AG09309 (cell line): Measurements from ENCODE around the gene GOSR1.

Experiments
- DNase-seq: peaks from one replicate; pipeline ENCODE4 v3.0.0-alpha.2; 2010; ENCODE audit warnings: low read depth
- H3K4me3 ChIP-seq: 2 replicates; pipeline ENCODE4 v1.5.1; 2011; ENCODE audit warnings: mild to moderate bottlenecking, low read depth, low read length, moderate library complexity; ENCODE audit not compliant: control insufficient read depth
- TF ChIP-seq, protein P1 (sequence below): IDR thresholded peaks from 2 replicates; pipeline ENCODE4 v1.5.1; 2011; ENCODE audit warnings: mild to moderate bottlenecking, low read depth, low read length, inconsistent platforms; ENCODE audit not compliant: insufficient read depth, control insufficient read depth; ENCODE audit errors: missing control alignments

GOSR1 gene

DNA sequence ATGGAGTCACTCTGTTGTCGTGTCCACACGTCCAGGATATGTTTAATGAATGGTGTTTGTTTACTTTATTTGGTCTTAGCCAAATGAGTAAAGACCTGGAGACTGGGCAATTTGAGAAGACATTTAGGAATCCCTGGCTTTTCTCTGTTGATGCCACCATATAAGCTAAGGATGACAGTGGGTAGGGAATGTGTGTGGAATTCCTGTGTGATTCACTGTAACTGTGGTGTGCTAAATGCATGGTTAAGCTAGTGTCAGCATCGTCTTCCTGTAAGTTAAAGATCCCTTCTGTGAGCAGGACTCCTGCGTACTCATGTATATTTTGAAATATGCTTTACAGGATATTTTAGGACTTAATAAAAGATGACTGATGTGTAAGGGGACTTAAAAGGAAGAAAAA is 26.4 kb downstream of the GOSR1 start:
- DNase-seq = no peak
- no peak overlapping the region for H3K4me3 ChIP-seq
- TF ChIP-seq, protein P1, sequence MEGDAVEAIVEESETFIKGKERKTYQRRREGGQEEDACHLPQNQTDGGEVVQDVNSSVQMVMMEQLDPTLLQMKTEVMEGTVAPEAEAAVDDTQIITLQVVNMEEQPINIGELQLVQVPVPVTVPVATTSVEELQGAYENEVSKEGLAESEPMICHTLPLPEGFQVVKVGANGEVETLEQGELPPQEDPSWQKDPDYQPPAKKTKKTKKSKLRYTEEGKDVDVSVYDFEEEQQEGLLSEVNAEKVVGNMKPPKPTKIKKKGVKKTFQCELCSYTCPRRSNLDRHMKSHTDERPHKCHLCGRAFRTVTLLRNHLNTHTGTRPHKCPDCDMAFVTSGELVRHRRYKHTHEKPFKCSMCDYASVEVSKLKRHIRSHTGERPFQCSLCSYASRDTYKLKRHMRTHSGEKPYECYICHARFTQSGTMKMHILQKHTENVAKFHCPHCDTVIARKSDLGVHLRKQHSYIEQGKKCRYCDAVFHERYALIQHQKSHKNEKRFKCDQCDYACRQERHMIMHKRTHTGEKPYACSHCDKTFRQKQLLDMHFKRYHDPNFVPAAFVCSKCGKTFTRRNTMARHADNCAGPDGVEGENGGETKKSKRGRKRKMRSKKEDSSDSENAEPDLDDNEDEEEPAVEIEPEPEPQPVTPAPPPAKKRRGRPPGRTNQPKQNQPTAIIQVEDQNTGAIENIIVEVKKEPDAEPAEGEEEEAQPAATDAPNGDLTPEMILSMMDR = no peak

DNA sequence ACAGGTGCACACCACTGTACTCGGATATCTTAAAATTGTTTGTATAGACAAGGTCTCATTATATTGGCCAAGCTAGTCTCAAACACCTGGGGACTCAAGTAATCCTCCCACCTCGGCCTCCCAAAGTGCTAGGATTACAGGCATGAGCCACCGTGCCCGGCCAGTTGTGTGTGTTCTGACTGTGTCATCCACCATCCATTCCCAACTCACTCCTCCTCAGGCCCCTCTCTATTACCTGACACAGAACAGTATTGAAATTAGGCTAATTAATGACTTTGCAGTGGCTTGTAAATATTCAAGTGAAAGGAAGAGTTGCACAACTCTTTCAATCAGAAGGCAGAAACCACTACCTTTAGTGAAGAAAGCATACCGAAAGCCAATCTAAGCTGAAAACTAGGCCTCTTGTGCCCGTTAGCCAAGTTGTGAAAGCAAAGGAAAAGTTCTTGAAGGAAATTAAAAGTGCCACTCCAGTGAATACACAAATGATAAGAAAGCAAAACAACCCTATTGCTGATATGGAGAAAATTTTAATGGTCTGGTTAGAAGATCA is 28.7 kb downstream of the GOSR1 start:
- TF ChIP-seq, protein P1 = no peak
- DNase-seq = no peak

DNA sequence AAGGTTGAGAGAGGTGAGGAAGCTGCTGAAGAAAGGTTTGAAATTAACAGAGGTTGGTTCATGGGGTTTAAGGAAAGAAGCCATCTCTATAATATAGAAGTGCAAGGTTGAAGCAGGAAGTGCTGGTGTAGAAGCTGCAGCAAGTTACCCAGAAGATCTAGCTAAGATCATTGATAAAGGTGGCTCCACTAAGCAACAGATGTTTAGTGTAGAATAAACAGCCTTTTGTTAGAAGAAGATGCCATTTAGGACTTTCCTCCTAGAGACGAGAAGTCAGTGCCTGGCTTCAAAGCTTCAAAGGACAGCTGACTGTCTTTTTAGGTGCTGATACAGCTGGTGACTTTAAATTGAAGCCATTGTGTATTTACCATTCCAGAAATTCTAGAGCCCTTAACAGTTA is 29.3 kb downstream of the GOSR1 start:
- no peak overlapping the region for H3K4me3 ChIP-seq
- TF ChIP-seq, protein P1 = no peak
- no peak for DNase-seq

More for the DNA sequence above, 28.7 kb downstream of the GOSR1 start:
- no peak overlapping the region for H3K4me3 ChIP-seq

DNA sequence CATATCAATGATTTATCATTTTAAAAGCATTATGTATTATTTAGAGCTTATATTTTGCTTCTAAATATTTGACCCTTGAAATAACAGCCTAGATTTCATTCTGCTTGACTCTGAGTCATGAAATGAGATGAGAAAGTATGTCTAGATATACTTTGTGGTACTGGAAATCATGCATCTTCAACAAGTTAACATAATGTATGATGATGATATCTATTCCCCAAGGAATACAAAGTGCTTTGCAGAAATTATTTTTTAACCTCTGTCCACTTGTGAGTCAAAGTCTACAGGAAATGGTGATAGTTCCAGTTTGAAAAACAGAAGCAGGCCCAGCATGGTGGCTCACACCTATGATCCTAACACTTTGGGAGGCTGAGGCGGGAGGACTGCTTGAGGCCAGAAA is 36.1 kb downstream of the GOSR1 start:
- TF ChIP-seq, protein P1 = no peak
- no peak overlapping the region for H3K4me3 ChIP-seq
- no peak for DNase-seq

DNA sequence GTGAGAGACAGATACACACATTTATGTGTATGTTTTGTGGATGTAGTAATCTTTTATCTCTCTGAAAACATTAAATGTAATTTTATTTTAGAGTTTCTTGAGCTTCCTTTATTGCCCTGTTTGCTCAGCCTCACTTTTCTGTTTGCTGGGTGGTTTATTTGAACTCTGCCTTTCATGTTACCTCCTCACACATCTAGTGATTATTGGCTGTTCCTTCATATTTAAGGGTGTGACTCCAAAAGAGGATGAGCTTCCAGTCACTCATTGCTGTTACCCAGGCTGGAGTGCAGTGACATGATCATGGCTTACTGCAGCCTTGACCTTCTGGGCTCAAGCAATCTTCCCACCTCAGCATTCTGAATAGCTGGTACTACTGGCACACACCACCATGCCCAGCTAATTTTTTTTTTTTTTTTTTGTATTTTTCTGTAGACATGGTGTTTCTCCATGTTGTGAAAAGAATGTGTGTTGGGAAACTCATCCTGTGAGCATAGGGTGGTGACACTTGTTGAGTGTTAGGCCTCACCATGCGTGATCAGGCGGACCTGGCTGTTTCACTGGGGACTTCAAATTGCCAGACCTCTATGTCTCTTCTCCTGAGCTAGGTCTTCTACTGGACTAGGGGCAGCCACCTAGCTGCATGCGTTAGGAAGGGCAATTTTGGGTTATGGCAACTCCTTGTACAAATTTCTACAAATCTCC is 37.8 kb downstream of the GOSR1 start:
- TF ChIP-seq, protein P1 = no peak
- DNase-seq = no peak
- H3K4me3 ChIP-seq = no peak overlapping the region

DNA sequence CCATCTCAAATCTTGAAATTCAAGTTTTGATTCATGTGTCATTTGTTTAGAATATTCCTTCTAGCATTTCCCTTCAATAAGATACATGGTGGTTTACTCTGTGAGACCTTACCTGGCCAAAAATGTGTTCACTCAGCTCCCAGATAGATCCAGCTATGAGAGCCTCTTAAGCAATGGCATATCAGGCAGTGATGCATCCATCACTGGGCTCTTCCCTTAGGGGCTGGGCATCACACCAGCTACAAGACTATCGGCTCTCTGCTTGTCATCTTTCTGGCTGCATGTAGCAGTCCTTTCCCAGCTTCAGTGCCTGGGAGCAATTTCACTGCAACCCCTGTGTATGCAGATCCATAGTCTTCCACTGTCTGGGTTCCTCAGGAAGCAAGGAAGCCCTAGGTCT is 40.6 kb downstream of the GOSR1 start:
- TF ChIP-seq, protein P1 = no peak
- no peak for DNase-seq
- H3K4me3 ChIP-seq = no peak overlapping the region
